ENCODE measurements around the gene ZSCAN12.
"Not testable (repeated sequence)": the region's sequence is repeated elsewhere in the genome, so short reads cannot be mapped to it uniquely, and the experiment has no call there.

ZSCAN12 gene

GRCh38 chr6:28380381-28380780 lies 19.2 kb downstream of the ZSCAN12 start:
- H3K9ac ChIP-seq: no peak overlapping the region
- H3K36me3 ChIP-seq: peaks cover 13 to 53% (median 40%) of the 10 kb centered on the region in 11 experiments
- H3K4me2 ChIP-seq: no peak overlapping the region
- H3K9me3 ChIP-seq (replicated peaks in 1 of 11): peaks cover 19 to 59% (median 44%) of the 10 kb centered on the region in 11 experiments; a peak in 21 of 22 replicates
- TF ChIP-seq Cebpa-rat (IDR thresholded peaks at IDR 0.05): no peak
- peaks cover 5 to 20% (median 14%) of the 10 kb centered on the region in 10 experiments; a peak in 16 of 20 replicates for H3K4me1 ChIP-seq
- 0 out of 20 replicates have a peak overlapping the region, but pooled peaks of 1 of the 10 experiments have one; percentile 3 for H3K4me3 ChIP-seq
- no peak overlapping the region for H3K27ac ChIP-seq
- H4K20me1 ChIP-seq: no peaks in the 10 kb centered on the region
- H3K27me3 ChIP-seq: no peaks in the 10 kb centered on the region

GRCh38 chr6:28378644-28379043 lies 20.9 kb downstream of the ZSCAN12 start:
- H3K9ac ChIP-seq: no peak overlapping the region
- no peak overlapping the region for H3K4me3 ChIP-seq
- H3K36me3 ChIP-seq: peaks cover 13 to 53% (median 40%) of the 10 kb centered on the region in 11 experiments
- peaks cover 5 to 17% (median 10%) of the 10 kb centered on the region in 10 experiments; a peak in 16 of 20 replicates for H3K4me1 ChIP-seq
- no peak overlapping the region for H3K4me2 ChIP-seq
- H3K27ac ChIP-seq: no peak overlapping the region
- H3K27me3 ChIP-seq: no peaks in the 10 kb centered on the region
- no peaks in the 10 kb centered on the region for H4K20me1 ChIP-seq
- peaks cover 19 to 59% (median 44%) of the 10 kb centered on the region in 11 experiments; a peak in 21 of 22 replicates for H3K9me3 ChIP-seq (replicated peaks in 1 of 11)
- no peak for TF ChIP-seq Cebpa-rat (IDR thresholded peaks at IDR 0.05)

- TF ChIP-seq Cebpa-rat (IDR thresholded peaks at IDR 0.05): no peak
- Histone ChIP-seq H3K9ac (no peak overlapping the region), H3K4me3 (no peak overlapping the region), H3K4me1 (peaks cover under 1 to 9% (median 6%) of the 10 kb centered on the region in 10 experiments; a peak in 13 of 20 replicates), H3K4me2 (no peak overlapping the region), H3K27me3 (no peaks in the 10 kb centered on the region), H3K27ac (no peak overlapping the region), H3K36me3 (peaks cover 13 to 53% (median 40%) of the 10 kb centered on the region in 11 experiments), H4K20me1 (no peaks in the 10 kb centered on the region), H3K9me3 (replicated peaks in 1 of 11) (peaks cover 19 to 57% (median 44%) of the 10 kb centered on the region in 11 experiments; a peak in 21 of 22 replicates)
Measured at GRCh38 chr6:28377879-28378278, 21.7 kb downstream of the ZSCAN12 start.

- Histone ChIP-seq H3K4me3 (no peak overlapping the region), H4K20me1 (no peaks in the 10 kb centered on the region), H3K9me3 (replicated peaks in 1 of 11) (peaks cover 11 to 19% (median 14%) of the 10 kb centered on the region in 11 experiments; a peak in 21 of 22 replicates), H3K4me1 (peaks cover 6 to 18% (median 14%) of the 10 kb centered on the region in 10 experiments; a peak in 18 of 20 replicates), H3K27ac (no peak overlapping the region), H3K36me3 (peaks cover 0 to 28% (median 9%) of the 10 kb centered on the region in 11 experiments; a peak in 13 of 22 replicates), H3K4me2 (no peak overlapping the region), H3K27me3 (no peaks in the 10 kb centered on the region), H3K9ac (no peak overlapping the region)
- TF ChIP-seq Cebpa-rat (IDR thresholded peaks at IDR 0.05): no peak
Measured at GRCh38 chr6:28373925-28374324, 25.6 kb downstream of the ZSCAN12 start.

- Histone ChIP-seq H4K20me1 (no peaks in the 10 kb centered on the region), H3K4me2 (peak overlapping the region in 9 of 11 experiments; percentile 28 to 70 (median 57); a peak in 18 of 22 replicates), H3K27me3 (no peaks in the 10 kb centered on the region), H3K4me1 (peaks cover 13 to 24% (median 17%) of the 10 kb centered on the region in 10 experiments), H3K36me3 (peaks cover 0 to 14% (median 6%) of the 10 kb centered on the region in 11 experiments; a peak in 14 of 22 replicates), H3K4me3 (no peak overlapping the region), H3K9me3 (replicated peaks in 1 of 11) (no peaks in the 10 kb centered on the region), H3K27ac (peak overlapping the region in 8 of 11 experiments; percentile 34 to 64 (median 54); a peak in 15 of 22 replicates), H3K9ac (peak overlapping the region in 4 of 11 experiments; percentile 10 to 33 (median 26); a peak in 2 of 22 replicates)
- TF ChIP-seq Cebpa-rat (IDR thresholded peaks at IDR 0.05): no peak
Measured at GRCh38 chr6:28371706-28372451, 27.7 kb downstream of the ZSCAN12 start.

- peak overlapping the region in 9 of 11 experiments; percentile 28 to 70 (median 57); a peak in 17 of 22 replicates for H3K4me2 ChIP-seq
- no peaks in the 10 kb centered on the region for H4K20me1 ChIP-seq
- H3K9ac ChIP-seq: no peak overlapping the region
- no peak overlapping the region for H3K4me3 ChIP-seq
- peak overlapping the region in 8 of 11 experiments; percentile 34 to 64 (median 54); a peak in 13 of 22 replicates for H3K27ac ChIP-seq
- peaks cover 13 to 24% (median 17%) of the 10 kb centered on the region in 10 experiments for H3K4me1 ChIP-seq
- no peaks in the 10 kb centered on the region for H3K9me3 ChIP-seq (replicated peaks in 1 of 11)
- peaks cover 2 to 20% (median 12%) of the 10 kb centered on the region in 11 experiments; a peak in 19 of 22 replicates for H3K36me3 ChIP-seq
- TF ChIP-seq Cebpa-rat (IDR thresholded peaks at IDR 0.05): no peak
- no peaks in the 10 kb centered on the region for H3K27me3 ChIP-seq
Measured at GRCh38 chr6:28371280-28371679, 28.3 kb downstream of the ZSCAN12 start.

- Histone ChIP-seq H3K27ac (no peak overlapping the region), H4K20me1 (no peaks in the 10 kb centered on the region), H3K9me3 (replicated peaks in 1 of 11) (peaks cover 0 to 8% (median 0%) of the 10 kb centered on the region in 11 experiments; a peak in 6 of 22 replicates), H3K4me3 (no peak overlapping the region), H3K27me3 (no peaks in the 10 kb centered on the region), H3K36me3 (peaks cover 10 to 28% (median 20%) of the 10 kb centered on the region in 11 experiments), H3K4me2 (no peak overlapping the region), H3K9ac (no peak overlapping the region), H3K4me1 (peaks cover 13 to 24% (median 17%) of the 10 kb centered on the region in 10 experiments)
- no peak for TF ChIP-seq Cebpa-rat (IDR thresholded peaks at IDR 0.05)
Measured at GRCh38 chr6:28370440-28370839, 29.1 kb downstream of the ZSCAN12 start.

GRCh38 chr6:28369463-28369862 lies 30.1 kb downstream of the ZSCAN12 start:
- Histone ChIP-seq H3K9ac (no peak overlapping the region), H3K4me1 (peaks cover 13 to 24% (median 17%) of the 10 kb centered on the region in 10 experiments), H3K4me2 (no peak overlapping the region), H3K27ac (peak overlapping the region in 1 of 11 experiments; percentile 22; a peak in 1 of 22 replicates), H3K4me3 (no peak overlapping the region), H3K9me3 (replicated peaks in 1 of 11) (peaks cover 0 to 12% (median 0%) of the 10 kb centered on the region in 11 experiments; a peak in 6 of 22 replicates), H3K36me3 (peaks cover 20 to 38% (median 29%) of the 10 kb centered on the region in 11 experiments), H4K20me1 (no peaks in the 10 kb centered on the region), H3K27me3 (no peaks in the 10 kb centered on the region)
- TF ChIP-seq Cebpa-rat (IDR thresholded peaks at IDR 0.05): no peak

GRCh38 chr6:28368522-28368921 lies 31.0 kb downstream of the ZSCAN12 start:
- Histone ChIP-seq H3K27me3 (no peaks in the 10 kb centered on the region), H3K9ac (no peak overlapping the region), H3K4me3 (no peak overlapping the region), H3K27ac (peak overlapping the region in 2 of 11 experiments; percentile 0 to 3; a peak in 2 of 22 replicates), H3K4me1 (peaks cover 13 to 24% (median 17%) of the 10 kb centered on the region in 10 experiments), H3K4me2 (peak overlapping the region in 3 of 11 experiments; percentile 7 to 52 (median 11); a peak in 4 of 22 replicates), H3K9me3 (replicated peaks in 1 of 11) (peaks cover 0 to 12% (median 0%) of the 10 kb centered on the region in 11 experiments; a peak in 6 of 22 replicates), H3K36me3 (peaks cover 29 to 47% (median 39%) of the 10 kb centered on the region in 11 experiments), H4K20me1 (no peaks in the 10 kb centered on the region)
- TF ChIP-seq Cebpa-rat (IDR thresholded peaks at IDR 0.05): no peak

- Histone ChIP-seq H3K4me1 (peaks cover 0 to 22% (median 0%) of the 10 kb centered on the region in 10 experiments; a peak in 7 of 20 replicates), H3K9me3 (replicated peaks in 1 of 11) (peaks cover 0 to 12% (median 0%) of the 10 kb centered on the region in 11 experiments; a peak in 6 of 22 replicates), H3K36me3 (peaks cover 42 to 68% (median 64%) of the 10 kb centered on the region in 11 experiments)
- H3K27ac ChIP-seq, H4K20me1 ChIP-seq, H3K4me3 ChIP-seq, H3K27me3 ChIP-seq, H3K4me2 ChIP-seq, H3K9ac ChIP-seq: not testable (repeated sequence)
Measured at GRCh38 chr6:28365590-28365989, 34.0 kb downstream of the ZSCAN12 start.
